Astrocyte of the spinal cord (primary cell): ENCODE results near the gene PPP1R9A.
A peak's percentile ranks its signal among the peaks of the same experiment; 100 is the strongest.

Experiments used
- DNase-seq: peaks from one replicate; pipeline ENCODE4 v3.0.0; 2011; ENCODE audit warnings: low read depth, low spot score
- H3K4me3 ChIP-seq: 2 replicates; pipeline ENCODE4 v1.5.1; 2011; ENCODE audit warnings: low read depth, mild to moderate bottlenecking, low read length, moderate library complexity
- in situ Hi-C: cut with HindIII; loops from 2 replicates; pipeline ENCODE4 v1.10.0; 2017; ENCODE audit warnings: low sequenced_read_pairs
- TF ChIP-seq, protein P1 (sequence below): IDR thresholded peaks from 2 replicates; pipeline ENCODE4 v1.5.1; 2012; ENCODE audit warnings: low read depth, mild to moderate bottlenecking, low read length, inconsistent platforms

PPP1R9A gene

GRCh38 chr7:95066737-95067530 lies 159.5 kb downstream of the PPP1R9A start:
- DNase-seq = peak; percentile 65
- TF ChIP-seq, protein P1, sequence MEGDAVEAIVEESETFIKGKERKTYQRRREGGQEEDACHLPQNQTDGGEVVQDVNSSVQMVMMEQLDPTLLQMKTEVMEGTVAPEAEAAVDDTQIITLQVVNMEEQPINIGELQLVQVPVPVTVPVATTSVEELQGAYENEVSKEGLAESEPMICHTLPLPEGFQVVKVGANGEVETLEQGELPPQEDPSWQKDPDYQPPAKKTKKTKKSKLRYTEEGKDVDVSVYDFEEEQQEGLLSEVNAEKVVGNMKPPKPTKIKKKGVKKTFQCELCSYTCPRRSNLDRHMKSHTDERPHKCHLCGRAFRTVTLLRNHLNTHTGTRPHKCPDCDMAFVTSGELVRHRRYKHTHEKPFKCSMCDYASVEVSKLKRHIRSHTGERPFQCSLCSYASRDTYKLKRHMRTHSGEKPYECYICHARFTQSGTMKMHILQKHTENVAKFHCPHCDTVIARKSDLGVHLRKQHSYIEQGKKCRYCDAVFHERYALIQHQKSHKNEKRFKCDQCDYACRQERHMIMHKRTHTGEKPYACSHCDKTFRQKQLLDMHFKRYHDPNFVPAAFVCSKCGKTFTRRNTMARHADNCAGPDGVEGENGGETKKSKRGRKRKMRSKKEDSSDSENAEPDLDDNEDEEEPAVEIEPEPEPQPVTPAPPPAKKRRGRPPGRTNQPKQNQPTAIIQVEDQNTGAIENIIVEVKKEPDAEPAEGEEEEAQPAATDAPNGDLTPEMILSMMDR = no peak
- H3K4me3 ChIP-seq = no peak overlapping the region
- in situ Hi-C loops = no loop called here

GRCh38 chr7:95088536-95089215 lies 181.3 kb downstream of the PPP1R9A start:
- in situ Hi-C loops = no loop called here
- H3K4me3 ChIP-seq = no peak overlapping the region
- DNase-seq = no peak
- TF ChIP-seq, protein P1 = no peak

GRCh38 chr7:95089414-95090315 lies 182.3 kb downstream of the PPP1R9A start:
- H3K4me3 ChIP-seq = no peak overlapping the region
- in situ Hi-C loops = no loop called here
- TF ChIP-seq, protein P1 = no peak
- DNase-seq = no peak

- no peak for DNase-seq
- H3K4me3 ChIP-seq = no peak overlapping the region
- TF ChIP-seq, protein P1 = no peak
- in situ Hi-C loops = no loop called here
Measured at GRCh38 chr7:95092324-95092723, 184.9 kb downstream of the PPP1R9A start.

- in situ Hi-C loops = no loop called here
- H3K4me3 ChIP-seq = no peak overlapping the region
- no peak for DNase-seq
- TF ChIP-seq, protein P1 = no peak
Measured at GRCh38 chr7:95095259-95095965, 188.0 kb downstream of the PPP1R9A start.
